Tongue (tissue), 2 donors: ENCODE measurements around the gene WDR11. TPM values are rescaled to one million over a fixed set of nuclear protein-coding genes. Genes with fewer than 3 reads are reported as not detected.
A peak's percentile ranks its signal among the peaks of the same experiment; 100 is the strongest.

ENCODE experiments used
- DNase-seq: peaks from one replicate; pipeline ENCODE4 v3.0.0-alpha.2; 2015
- total RNA-seq: library from RNA; depleted of rRNA; stranded (reverse); fragments of >200 nt; gene quantifications from one replicate; pipeline ENCODE4 v1.2.3, GENCODE V29; 2014

The WDR11 gene, protein sequence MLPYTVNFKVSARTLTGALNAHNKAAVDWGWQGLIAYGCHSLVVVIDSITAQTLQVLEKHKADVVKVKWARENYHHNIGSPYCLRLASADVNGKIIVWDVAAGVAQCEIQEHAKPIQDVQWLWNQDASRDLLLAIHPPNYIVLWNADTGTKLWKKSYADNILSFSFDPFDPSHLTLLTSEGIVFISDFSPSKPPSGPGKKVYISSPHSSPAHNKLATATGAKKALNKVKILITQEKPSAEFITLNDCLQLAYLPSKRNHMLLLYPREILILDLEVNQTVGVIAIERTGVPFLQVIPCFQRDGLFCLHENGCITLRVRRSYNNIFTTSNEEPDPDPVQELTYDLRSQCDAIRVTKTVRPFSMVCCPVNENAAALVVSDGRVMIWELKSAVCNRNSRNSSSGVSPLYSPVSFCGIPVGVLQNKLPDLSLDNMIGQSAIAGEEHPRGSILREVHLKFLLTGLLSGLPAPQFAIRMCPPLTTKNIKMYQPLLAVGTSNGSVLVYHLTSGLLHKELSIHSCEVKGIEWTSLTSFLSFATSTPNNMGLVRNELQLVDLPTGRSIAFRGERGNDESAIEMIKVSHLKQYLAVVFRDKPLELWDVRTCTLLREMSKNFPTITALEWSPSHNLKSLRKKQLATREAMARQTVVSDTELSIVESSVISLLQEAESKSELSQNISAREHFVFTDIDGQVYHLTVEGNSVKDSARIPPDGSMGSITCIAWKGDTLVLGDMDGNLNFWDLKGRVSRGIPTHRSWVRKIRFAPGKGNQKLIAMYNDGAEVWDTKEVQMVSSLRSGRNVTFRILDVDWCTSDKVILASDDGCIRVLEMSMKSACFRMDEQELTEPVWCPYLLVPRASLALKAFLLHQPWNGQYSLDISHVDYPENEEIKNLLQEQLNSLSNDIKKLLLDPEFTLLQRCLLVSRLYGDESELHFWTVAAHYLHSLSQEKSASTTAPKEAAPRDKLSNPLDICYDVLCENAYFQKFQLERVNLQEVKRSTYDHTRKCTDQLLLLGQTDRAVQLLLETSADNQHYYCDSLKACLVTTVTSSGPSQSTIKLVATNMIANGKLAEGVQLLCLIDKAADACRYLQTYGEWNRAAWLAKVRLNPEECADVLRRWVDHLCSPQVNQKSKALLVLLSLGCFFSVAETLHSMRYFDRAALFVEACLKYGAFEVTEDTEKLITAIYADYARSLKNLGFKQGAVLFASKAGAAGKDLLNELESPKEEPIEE
- total RNA-seq: 58.4 TPM

GRCh38 chr10:120850911-120851865 is at the start of gene WDR11:
Gene WDR11, plus strand, starts transcription at chr10:120851362. Its CDS starts 59 bp downstream, at chr10:120851421.
- peak; percentile 96 for DNase-seq

DNA sequence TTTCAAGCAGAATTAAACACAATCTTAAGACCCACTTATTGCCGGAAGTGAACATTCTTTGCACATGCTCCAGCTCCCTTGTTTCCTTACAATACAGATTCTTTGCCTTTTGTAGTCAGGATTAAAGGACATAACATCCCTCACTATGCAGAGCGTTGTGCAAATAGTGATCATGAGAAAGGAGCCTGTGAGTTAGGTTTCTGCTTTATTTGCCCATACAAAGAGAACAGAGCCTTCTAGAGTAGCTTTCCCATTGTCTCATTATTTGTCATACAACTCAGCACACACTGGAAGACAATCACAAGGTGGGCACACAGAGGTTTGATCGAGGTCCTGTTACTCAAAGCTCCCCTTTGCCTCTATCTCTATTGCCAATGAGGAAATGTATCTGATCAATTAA is 48.2 kb upstream of the WDR11 start:
- peak; percentile 8 for DNase-seq

DNA sequence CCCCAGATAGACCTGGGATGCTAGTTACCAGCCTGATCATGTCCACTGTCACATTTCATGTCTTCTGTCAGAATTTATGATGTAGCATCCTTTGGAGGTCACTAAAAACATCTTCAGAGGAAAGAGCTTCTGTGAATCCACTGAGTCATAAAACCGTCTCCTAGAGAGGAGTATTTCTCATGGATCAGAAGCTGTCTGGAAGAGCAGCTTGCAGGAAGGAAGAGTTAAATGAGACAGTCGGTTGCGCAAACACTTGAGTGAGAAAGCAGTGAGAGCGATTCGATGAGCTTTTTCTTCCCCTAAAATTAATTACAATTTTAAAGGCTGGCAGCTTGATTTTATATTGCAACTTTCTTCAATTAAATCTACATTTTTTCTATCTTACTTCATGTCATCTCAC is 47.2 kb upstream of the WDR11 start:
- DNase-seq: no peak

- DNase-seq: no peak
These were observed 45.9 kb upstream of the WDR11 start for GRCh38 chr10:120805014-120805812.

GRCh38 chr10:120806081-120806480 is 45.1 kb upstream of the WDR11 start:
- DNase-seq: no peak

DNA sequence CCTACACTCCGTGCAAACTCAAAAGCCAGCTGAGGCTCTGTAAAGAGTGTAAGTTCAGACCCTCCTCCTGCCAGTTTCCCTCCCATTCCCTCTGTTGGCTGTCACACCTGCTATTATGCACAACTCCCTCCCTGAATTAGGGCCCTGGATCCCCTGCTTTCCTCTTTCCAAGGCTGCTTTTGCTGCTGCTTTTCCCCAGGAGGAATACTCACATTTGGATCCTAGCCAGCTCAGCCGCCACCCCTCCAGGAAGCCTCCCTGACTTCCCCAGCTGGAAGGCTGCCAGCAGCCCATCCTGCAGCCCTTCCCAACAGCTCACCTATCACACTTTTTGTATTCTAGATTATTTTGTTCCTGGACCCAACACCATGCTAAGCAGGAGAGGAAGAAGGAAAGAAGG is 40.9 kb upstream of the WDR11 start:
- no peak for DNase-seq

- peak; percentile 5 for DNase-seq
These were observed 38.1 kb upstream of the WDR11 start for GRCh38 chr10:120813085-120813484.

- DNase-seq: no peak
These were observed 32.9 kb upstream of the WDR11 start for GRCh38 chr10:120818301-120818700.

DNA sequence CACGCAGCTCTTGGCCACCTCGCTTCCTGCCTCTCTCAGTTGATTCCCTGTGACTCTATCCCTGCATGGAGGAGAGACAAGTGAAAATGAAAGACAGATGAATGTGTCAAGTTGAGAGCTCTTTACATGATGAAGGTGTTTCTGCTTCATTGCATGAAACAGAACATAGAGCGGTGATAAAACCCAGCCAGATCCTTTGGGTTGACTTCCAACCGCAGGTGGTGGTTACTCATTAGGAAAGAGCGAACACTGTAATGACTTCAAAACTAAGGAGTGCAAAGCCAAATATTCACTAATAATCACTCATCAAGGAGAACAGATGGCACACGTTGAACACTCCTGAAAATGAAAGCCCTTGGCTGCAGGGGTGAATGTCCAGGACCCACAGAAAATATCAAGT is 31.8 kb upstream of the WDR11 start:
- DNase-seq: no peak

- DNase-seq: no peak
These were observed 27.9 kb upstream of the WDR11 start for GRCh38 chr10:120823266-120823665.

DNA sequence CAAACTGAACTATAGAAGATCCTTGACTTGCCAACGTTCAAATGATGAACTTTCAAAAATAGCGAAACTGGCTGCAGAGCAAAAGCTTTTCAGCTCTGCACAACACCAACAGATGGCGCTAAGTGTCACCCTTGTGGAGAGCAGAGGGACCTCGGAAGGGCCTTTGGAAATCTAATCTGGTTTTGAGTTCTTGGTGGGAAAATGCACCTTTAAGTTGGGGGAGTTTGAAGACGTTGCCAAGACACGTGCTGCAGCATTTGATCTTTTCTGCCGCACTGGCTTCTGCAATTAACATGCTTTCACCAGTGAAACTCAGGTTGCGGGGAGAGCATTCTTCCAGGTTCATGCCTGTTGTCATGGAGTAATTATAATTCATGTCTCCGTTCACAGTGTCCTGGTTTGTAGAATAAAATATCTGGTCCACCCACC is 26.3 kb upstream of the WDR11 start:
- peak; percentile 21 for DNase-seq

DNA sequence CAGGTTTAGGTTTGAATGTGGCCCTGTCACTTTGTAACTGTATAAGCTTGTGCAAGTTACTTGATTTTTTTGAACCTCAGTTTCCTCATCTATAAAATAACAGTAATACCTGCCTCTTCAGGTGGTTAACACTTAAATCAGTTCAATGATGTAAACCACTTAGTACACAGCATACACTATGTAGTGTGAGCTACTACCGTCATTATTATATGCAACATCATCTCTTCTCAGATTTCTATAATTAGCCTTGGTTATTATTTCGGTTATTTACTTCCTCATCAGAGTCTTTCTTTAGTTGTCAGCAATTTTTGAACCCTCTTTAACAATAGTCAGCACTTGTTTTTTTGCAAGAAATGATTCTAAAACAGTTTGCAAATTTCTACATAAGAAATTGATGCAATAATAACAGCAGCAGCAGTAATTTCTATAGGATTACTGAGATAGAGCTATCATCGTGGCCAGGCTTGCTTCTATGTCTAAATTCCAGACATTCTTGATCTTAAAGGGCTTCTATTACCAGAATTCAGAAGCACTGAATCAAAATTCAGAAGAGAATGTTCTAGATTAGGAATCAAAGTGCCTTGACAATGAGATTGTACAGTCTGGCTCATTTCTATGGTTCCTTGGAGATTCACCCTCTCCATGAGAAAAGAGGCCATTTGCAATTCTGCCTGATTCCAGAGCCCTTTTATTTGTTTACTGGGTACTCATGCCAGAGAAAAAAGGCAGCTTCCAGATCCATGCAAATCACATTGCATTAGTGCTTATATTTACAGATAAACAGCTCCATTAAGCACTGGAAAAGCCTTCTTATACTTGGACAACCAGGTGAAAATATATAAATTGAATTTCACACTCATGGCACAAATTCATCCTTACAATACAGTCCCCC is 25.0 kb upstream of the WDR11 start:
- DNase-seq: no peak

DNA sequence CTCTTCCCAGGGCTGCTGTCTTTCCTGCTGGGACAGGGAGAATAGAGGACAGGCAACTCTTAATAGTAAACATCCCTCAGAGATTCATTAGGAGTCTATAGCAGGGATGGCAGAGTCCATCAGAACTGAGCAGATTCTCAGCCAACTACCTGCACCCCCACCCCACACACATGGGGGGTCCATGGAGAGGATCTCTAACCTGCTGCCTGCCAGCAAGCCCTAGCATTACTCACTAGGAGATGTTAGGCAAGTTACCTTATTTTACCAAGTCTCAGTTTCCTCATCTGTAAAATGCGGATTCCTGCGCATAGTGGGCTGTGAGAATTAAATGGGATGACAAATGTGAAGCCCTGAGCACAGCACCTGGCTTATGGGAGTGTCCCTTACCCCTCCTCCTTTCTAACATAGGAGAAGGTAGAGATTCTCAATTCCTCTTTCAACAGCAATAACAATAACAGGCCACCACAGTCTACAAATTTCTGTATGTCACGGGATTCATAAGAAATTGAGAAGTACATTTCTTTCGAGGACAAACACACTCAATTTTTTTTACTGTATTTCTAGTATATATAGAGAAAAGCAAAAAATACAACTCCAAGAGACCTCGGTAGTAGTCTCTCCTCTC is 23.8 kb upstream of the WDR11 start:
- no peak for DNase-seq

DNA sequence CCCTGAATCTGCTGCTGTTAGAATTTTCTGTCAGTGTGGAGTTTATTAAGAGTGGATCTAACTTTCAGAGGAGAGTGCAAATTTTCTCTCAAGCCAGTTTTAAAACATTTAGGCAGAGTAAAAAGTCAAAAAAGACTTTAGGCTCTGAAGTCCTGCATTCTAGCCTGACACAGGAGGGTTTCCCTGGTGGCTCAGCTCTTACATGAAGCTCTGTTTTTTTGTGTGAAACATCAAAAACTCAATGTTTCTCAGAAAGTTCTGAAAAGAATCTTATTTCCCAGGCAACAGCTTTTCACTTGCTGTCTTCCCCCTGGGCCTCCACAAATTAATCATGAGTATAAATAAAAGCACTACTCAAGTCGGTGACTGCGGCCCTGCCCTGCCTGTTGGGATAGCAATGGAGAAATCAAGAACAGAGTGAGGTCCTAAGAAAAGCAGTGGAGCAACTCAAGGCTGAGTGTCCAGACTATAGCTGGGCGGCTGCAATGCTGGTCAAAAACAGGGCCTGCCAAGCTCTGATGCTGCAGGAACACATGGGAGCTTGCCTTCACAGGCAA is 22.3 kb upstream of the WDR11 start:
- DNase-seq: no peak

DNA sequence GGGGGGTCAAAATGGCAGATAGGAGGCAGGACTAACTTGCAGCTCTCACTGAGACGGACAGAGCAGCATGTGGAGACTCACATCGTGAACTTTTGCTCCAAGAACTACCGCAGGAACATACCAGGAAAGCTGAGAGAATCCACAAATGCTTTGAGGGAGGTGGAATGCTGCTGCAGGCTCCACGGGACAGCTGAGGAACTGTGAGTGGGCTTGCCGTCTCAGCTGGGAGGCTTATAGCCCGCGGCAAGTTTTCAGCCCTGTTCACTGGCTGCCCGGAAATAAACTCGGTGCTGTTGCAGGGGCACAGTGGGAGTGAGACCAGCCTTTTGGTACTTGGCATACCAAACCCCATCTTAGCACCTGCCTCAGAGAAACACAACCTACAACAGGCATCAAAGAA is 19.1 kb upstream of the WDR11 start:
- DNase-seq: no peak

- no peak for DNase-seq
These were observed 17.8 kb upstream of the WDR11 start for GRCh38 chr10:120833222-120833928.

DNA sequence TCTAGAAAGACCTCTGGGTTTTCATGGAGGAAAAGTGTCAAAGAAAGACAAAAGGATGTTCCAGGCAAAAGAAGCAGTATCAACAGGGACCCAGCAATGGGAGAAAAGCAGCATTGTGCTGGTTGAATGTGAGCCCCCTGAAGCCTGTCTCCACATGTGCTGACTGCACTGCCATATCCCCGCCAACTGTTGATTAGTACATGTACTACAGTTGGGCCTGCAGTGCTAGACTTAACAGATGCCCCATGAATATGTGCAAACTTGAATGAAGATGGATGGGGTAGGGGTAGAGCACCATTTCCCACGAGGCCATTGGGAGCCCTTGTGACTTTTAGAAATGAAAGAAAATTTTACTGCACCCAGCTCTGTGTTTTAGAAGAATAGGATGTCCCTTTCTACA is 15.6 kb upstream of the WDR11 start:
- no peak for DNase-seq

DNA sequence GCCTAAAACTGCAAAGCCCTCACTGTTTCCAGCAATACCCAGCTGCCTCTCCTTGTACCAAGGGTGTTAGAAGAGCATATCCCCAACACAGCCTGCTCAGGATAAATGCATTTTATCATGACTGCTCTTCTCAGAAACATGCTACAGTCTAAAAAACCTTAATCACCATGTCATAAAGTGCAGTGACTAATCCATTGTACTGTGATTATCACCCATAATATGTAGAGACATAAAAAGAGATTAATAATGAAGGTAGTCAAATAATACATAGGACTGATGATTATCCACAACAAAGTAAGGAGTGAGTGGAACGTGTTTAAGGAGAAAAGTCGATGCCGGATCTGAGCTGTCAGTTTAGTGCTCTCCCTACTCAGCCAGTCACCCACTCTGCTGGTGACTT is 12.2 kb upstream of the WDR11 start:
- DNase-seq: no peak
